Measurements from ENCODE around the gene EPHB1. TPM values are rescaled to one million over a fixed set of nuclear protein-coding genes. Genes with fewer than 3 reads are reported as not detected.
A peak's percentile ranks its signal among the peaks of the same experiment; 100 is the strongest.

EPHB1 gene
- polyA plus RNA-seq, 4 donors, result 4.4 to 5.9 (median 5.7) TPM

- DNase-seq (ENCODE audit: low read depth in 4 of 4, low spot score in 2 of 4), result no peak
Observed at GRCh38 chr3:134804508-134805480, 9.7 kb downstream of the EPHB1 start.

GRCh38 chr3:134807189-134807588 is 12.1 kb downstream of the EPHB1 start:
- DNase-seq (ENCODE audit: low read depth in 4 of 4, low spot score in 2 of 4), result no peak

- DNase-seq (ENCODE audit: low read depth in 4 of 4, low spot score in 2 of 4), result no peak
Observed at GRCh38 chr3:134808835-134809234, 13.8 kb downstream of the EPHB1 start.

GRCh38 chr3:134809427-134810051 is 14.5 kb downstream of the EPHB1 start:
- DNase-seq (ENCODE audit: low read depth in 4 of 4, low spot score in 2 of 4), result no peak

DNA sequence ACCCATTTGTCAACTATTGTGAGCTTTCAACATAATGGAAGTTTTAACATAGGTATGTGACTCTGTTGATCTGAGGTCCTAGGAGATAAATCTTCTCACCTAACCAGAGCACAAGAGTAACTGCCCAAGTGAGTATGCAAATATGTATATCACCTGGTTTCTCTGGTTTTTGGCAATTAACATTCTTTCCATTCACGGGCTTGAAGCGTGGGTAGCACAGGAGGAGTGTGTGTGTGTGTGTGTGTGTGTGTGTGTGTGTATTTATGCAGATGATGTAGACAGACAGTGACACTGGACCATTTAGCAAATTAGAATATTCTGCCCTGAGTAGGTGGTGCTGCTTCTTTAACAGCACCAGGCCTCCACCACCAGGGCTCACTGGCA is 15.0 kb downstream of the EPHB1 start:
- DNase-seq (ENCODE audit: low read depth in 4 of 4, low spot score in 2 of 4), result no peak

GRCh38 chr3:134810850-134811249 is 15.8 kb downstream of the EPHB1 start:
- DNase-seq (ENCODE audit: low read depth in 4 of 4, low spot score in 2 of 4), result no peak

- DNase-seq (ENCODE audit: low read depth in 4 of 4, low spot score in 2 of 4), result no peak
Observed at GRCh38 chr3:134813618-134814017, 18.6 kb downstream of the EPHB1 start.

- no peak for DNase-seq (ENCODE audit: low read depth in 4 of 4, low spot score in 2 of 4)
Observed at GRCh38 chr3:134815519-134815918, 20.5 kb downstream of the EPHB1 start.

GRCh38 chr3:134816623-134817022 is 21.6 kb downstream of the EPHB1 start:
- no peak for DNase-seq (ENCODE audit: low read depth in 4 of 4, low spot score in 2 of 4)

GRCh38 chr3:134817297-134817696 is 22.2 kb downstream of the EPHB1 start:
- no peak for DNase-seq (ENCODE audit: low read depth in 4 of 4, low spot score in 2 of 4)

DNA sequence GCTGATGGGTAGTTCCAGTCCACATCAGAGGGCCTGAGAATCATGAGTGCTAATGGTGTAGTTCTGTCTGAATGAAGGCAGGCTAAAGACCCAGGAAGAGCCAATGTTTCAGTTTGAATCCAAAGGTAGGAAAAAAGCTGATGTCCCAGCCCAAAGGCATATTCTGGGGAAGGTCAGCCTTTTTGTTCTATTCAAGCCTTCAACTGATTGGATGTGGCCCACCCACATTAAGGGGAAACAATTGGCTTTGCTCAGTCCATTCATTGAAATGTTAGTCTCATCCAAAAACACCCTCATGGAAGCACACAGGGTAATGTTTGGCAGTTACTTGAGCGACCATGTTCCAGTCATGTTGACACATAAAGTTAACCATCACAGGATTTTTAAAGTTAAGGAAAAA is 25.9 kb downstream of the EPHB1 start:
- DNase-seq (ENCODE audit: low read depth in 4 of 4, low spot score in 2 of 4), result no peak

GRCh38 chr3:134822090-134822489 is 27.0 kb downstream of the EPHB1 start:
- no peak for DNase-seq (ENCODE audit: low read depth in 4 of 4, low spot score in 2 of 4)

- DNase-seq (ENCODE audit: low read depth in 4 of 4, low spot score in 2 of 4), result no peak
Observed at GRCh38 chr3:134823679-134824078, 28.6 kb downstream of the EPHB1 start.

GRCh38 chr3:134824791-134825190 is 29.7 kb downstream of the EPHB1 start:
- peak in 3 of 4 donors; percentile 31 to 47 (median 34) for DNase-seq (ENCODE audit: low read depth in 4 of 4, low spot score in 2 of 4)

- DNase-seq (ENCODE audit: low read depth in 4 of 4, low spot score in 2 of 4), result no peak
Observed at GRCh38 chr3:134827213-134827612, 32.2 kb downstream of the EPHB1 start.

- no peak for DNase-seq (ENCODE audit: low read depth in 4 of 4, low spot score in 2 of 4)
Observed at GRCh38 chr3:134829721-134830120, 34.7 kb downstream of the EPHB1 start.

GRCh38 chr3:134832585-134832984 is 37.5 kb downstream of the EPHB1 start:
- no peak for DNase-seq (ENCODE audit: low read depth in 4 of 4, low spot score in 2 of 4)

- DNase-seq (ENCODE audit: low read depth in 4 of 4, low spot score in 2 of 4), result no peak
Observed at GRCh38 chr3:134833453-134834163, 38.5 kb downstream of the EPHB1 start.

GRCh38 chr3:134836921-134837320 is 41.9 kb downstream of the EPHB1 start:
- DNase-seq (ENCODE audit: low read depth in 4 of 4, low spot score in 2 of 4), result no peak

DNA sequence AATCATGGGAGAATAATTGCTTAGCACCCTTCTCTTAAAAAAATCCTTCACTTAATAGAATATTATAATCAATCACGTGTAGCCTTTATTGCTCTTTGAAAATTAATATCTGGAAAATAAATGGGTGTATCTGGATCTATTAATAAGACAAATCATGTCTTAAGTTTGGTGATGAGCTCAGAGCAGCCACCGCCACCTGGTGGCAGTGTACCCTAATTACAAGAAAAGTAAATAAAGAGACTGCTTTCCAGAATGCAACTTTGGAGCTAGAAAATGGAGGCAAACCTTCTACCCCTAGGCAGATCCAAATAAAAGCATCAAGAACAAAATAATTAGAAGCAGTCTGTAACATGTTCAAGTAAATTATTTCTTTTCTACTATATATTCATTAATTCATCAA is 43.5 kb downstream of the EPHB1 start:
- DNase-seq (ENCODE audit: low read depth in 4 of 4, low spot score in 2 of 4), result no peak

DNA sequence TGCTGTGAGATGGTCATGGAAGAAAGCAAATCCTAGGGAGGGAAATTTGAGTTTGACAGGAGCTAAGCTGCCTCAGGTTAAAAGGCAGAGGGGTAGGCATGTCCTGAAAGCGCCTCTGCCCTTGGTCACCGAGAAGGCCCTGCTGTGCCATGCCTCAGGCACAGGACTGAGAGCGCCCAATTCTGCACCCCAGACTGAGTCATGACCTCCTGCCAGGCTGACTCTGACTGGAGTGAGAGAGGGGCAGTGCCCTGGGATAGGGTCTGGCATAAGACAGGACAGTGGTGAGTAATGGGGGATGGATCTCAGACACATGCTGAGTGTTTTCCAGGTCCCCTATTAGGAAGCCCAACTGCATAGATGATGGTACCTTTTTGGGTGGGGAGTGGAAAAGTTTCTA is 44.4 kb downstream of the EPHB1 start:
- no peak for DNase-seq (ENCODE audit: low read depth in 4 of 4, low spot score in 2 of 4)

All from left renal cortex interstitium (tissue), 4 donors.